Measurements from ENCODE around the gene SMPD4.
"Not testable (repeated sequence)": the region's sequence is repeated elsewhere in the genome, so short reads cannot be mapped to it uniquely, and the experiment has no call there.

Gene SMPD4

DNA sequence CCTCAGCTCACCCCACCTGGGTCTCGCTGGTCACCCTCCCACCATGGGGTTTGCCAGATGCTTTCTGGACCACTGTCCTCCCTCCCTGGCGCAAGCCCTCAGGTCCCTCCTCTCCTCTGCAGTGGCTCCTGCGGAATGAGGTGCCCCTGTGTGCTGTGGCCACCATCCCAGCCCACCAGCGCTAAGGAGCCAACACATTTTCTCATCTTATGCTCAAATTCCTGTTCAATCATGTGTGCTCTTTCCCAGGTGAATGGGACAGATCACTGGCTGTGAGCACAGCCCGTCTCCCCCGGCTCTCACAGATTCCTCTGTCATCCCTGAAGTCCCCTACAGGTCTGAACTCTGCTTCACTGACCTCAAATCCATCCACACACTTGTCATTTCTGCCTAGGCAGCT, 21.3 kb downstream of the SMPD4 start:
- no peak for DNase-seq (ENCODE audit: low read depth, low spot score)

DNA sequence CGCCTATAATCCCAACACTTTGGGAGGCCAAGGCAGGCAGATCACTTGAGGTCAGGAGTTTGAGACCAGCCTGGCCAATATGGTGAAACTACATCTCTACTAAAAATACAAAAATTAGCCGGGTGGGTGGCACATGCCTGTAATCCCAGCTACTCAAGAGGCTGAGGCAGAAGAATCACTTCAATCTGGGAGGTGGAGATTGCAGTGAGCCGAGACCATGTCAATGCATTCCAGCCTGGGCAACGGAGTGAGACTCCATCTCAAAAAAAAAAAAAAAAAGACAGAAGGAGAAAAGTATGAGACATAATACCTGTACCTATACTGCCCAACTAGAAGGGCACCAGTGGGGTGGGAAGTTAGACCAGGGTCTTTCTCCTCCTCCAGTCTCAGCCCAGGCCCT, 22.0 kb downstream of the SMPD4 start:
- DNase-seq (ENCODE audit: low read depth, low spot score); H3K27ac ChIP-seq: not testable (repeated sequence)

More for the DNA sequence above, 21.3 kb downstream of the SMPD4 start:
- H3K27ac ChIP-seq, result no peak overlapping the region

DNA sequence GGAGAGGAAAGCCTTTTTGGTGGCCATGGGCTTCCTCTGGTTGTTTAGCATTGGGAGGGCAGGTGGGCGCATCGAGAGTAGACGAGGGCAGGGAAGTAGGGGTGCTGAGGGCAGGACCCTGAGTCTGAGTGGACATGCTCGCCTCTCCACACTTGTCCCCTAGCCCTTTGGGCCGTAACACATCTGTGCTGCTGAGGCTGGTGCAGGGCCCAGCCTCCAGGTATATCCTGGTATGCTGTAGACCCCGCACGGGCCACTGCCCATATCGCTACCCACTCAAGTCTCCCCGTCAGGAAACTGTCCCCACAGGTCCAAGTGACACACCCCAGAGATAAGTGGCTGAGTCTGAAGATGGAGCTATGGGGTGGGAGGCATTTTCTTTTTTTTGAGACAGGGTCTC, 22.8 kb downstream of the SMPD4 start:
- no peak for DNase-seq (ENCODE audit: low read depth, low spot score)
- H3K27ac ChIP-seq, result no peak overlapping the region

DNA sequence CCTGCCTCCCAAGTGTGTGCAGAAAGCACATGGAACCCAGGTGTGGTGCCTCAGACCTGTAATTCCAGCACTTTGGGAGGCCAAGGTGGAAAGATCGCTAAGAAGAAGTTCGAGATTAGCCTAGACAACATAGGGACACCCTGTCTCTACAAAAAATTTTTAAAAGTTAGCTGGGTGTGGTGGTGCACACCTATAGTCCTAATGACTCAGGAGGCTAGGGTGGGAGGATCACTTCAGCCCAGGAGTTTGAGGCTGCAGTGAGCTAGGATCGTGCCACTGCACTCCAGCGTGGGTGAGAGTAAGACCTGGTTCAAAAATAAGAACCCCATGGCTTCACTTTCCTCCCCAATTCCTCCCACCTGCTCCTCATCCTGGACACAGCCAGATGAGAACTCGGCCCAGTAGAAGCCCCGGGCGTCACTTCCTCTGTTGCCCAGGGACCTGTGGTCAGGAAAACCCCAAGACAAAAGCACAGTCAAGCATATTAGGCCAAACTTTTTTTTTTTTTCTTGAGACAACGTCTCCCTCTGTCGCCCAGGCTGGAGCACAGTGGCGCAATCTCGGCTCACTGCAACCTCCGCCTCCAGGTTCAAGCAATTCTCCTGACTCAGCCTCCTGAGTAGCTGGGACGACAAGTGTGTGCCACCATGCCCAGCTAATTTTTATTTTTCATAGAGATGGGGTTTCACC, 23.4 kb downstream of the SMPD4 start:
- DNase-seq (ENCODE audit: low read depth, low spot score); H3K27ac ChIP-seq: not testable (repeated sequence)

DNA sequence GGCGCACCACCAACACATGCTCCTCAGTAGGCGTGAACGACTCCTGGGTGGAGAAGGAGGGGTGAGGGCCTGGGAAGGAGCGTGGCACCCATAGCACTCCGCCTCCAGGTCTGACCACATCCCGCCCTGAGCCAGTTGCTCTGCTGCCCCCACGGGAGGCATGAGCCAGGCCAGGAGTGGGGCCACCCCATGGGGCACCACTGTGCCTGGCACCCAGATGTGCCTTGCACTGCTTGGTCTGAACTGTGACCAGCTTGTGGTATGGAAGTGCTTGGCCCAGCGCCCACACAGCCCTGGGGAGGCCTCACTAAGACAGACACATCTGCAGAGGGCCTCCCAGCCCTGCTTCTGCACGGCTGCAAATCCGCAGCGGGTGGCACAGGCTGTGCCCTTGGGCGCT, 24.0 kb downstream of the SMPD4 start:
- not testable (repeated sequence) for H3K27ac ChIP-seq; DNase-seq (ENCODE audit: low read depth, low spot score)

DNA sequence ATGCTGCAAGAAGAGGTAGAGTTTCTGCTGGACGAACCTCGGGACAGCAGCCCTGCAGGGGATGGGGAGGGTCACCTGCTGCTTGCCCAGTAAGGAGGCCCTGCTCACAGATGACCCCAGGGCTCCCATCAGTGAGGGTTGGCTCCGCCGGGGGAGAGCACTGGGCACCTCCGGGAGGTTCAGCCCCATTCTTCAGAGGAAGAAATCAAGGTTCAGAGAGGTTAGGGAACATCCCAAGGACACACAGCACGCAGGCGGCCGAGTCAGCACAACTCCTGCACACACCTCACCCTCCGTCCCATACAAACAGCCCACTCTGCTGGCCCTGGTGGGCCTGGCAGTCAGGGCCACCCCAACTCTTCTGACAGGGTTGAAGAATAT, 24.8 kb downstream of the SMPD4 start:
- H3K27ac ChIP-seq, result no peak overlapping the region
- DNase-seq (ENCODE audit: low read depth, low spot score), result no peak

DNA sequence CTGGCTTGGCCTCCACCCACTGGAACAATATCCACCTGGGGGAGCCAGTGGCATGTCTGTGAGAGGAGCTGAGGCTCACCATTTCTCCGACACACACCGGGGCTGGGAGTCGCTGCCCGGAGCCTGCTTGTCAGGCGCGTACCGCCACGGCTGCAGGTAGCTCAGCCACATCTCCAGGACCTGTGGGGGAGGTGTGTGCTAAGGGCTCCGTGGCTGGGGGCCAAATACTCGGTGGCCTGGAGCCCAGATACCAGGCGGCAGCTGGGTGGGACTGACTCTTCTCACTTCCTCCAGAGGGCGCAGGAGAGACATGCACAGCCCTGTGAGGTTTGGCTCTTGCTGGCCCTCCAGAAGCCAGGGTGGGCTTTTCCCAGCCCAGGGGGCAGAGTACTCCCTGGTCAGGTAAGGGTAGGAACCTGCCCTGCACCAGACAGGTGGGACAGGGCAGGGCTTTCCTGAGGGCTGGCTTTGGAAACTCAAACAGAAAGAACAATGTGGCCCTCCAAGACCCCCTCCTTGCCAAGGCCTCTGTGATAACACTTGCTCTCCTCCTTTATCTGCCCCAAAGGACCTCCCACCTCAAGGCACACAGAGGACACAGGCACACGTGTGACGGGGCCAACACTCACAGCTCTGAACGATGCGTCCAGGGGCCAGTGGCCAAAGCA, 25.3 kb downstream of the SMPD4 start:
- H3K27ac ChIP-seq; DNase-seq (ENCODE audit: low read depth, low spot score): not testable (repeated sequence)

DNA sequence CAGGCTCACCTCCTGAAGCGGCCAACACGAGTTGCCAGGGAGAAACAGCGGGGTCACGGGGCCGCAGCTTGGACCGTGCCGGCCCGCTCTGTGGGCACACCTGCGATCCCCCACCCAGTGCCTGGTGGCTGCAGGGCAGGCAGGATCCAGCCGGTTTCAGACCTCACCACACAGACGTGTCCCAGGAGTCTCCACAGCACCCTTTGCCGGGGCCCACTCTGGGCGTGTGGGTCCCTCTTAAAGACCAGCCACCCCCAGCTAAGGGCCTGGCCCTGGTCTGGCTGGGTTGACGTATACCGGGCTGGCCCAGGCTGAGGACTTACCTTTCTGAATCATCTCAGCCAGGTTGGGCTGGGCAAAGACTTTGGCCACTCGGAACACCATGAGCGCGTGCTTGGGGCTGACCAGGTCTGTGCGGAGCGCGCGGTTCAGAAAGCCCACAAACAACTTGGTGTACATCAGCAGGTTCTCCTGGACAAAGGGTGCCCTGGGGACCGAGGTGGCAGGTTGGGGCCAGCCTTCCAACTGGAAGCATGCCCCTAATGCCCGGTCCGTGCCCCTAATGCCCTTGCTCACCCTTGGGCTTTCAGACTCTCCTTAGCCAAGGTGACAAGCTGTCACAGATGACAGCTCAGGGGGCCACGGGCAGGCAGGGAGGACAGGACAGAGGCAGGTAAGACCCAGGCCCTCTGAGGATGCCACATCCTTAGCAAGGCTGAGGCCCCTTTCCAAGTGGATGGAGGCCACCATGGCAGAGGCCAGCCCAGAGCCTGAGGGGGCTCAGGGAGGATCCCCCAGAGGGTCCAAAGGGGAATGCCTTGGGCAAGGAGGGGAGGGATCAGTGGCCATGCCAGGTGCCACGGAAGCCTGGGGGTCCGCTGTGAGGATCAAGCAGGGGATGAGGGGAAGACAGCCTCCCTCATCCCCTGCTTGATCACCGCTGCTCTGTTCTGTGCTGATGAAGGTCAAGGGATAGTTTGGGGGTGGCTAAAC, 26.3 kb downstream of the SMPD4 start:
- H3K27ac ChIP-seq, result no peak overlapping the region
- no peak for DNase-seq (ENCODE audit: low read depth, low spot score)

DNA sequence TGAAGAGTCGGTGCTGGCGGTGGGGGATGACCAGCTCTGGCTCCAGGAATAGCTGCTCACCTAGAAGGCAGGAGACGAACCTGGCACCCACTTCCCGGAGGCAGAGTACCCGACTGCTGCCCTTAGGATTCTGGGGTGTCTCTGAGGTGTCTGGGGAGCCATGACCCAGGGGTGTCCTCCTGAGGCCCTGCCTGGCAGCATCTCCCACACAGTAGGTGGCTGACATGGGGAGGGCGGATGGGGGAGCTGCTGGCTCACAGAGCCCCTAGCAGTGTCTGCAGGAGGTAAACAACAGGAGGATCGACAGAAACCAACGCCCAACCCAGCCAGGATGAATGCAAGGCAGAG, 27.0 kb downstream of the SMPD4 start:
- not testable (repeated sequence) for DNase-seq (ENCODE audit: low read depth, low spot score); H3K27ac ChIP-seq

DNA sequence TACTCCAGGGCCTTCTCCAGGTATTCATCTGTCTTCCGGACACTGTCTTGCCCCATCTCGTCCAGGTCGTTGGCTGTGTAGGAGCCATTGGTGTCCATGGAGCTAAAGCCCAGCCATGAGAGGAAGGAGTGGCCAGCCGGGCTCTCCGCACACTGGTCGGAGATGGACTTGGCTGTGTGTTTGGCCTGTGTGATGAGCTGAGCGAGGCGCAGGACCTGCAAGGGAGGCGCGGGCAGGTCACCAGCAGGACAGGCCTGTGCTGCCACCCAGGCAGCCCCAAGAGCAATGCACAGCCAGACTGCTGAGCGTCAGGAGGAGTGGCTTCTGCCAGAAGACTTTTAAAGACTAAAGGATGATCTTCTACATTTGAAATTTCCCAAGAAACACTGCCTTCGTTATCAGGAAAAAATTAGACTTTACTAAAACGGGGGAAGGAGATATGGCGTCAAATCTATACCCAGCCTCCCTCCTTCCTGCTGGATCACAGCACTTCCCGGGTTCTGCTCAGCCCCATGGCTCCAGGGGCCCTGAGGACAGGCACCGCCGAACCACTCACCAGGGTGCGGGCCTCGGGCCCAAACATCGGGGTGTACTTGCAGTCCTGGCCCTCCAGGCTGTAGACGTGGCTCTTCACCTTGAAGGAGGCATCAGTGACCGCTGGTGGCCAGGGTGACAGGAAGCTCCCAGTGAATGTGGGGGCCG, 27.5 kb downstream of the SMPD4 start:
- H3K27ac ChIP-seq; DNase-seq (ENCODE audit: low read depth, low spot score): not testable (repeated sequence)

DNA sequence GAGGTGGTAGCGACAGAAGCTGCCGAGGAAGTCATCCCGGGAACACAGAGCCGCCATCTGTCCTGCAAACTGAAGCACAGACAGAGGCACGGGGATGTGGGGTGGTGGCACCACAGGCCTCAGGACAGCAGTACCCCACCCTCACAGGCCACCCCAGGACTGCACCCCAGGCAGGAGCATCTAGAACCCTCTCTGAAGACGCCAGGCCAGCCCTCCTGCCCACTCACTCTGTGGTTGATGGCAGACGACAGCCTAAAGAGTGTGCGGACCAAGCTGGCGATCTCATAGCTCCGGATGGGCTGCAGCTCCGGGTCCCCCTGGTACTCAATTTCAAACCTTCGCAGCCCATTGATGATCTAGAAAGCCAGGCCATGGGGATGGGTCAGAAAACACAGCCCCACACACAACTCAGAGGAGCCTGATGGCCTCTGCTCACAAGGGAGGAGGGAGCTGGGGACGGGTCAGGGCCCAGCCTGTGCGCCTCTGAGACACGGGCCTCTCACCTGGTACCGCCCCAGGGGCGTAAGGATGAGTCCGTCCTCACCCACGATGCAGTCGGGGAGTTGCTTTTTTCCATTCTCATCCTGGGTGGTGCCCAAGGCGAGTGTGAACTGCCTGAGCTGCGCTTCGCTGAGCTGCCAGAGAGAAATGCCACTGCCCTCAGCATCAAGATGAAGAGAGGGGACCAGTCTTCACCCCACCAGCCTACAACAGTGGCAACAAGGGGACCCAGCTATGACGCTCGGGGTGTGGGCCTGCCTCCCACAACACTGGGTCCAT, 28.4 kb downstream of the SMPD4 start:
- no peak for DNase-seq (ENCODE audit: low read depth, low spot score)
- H3K27ac ChIP-seq, result no peak overlapping the region

DNA sequence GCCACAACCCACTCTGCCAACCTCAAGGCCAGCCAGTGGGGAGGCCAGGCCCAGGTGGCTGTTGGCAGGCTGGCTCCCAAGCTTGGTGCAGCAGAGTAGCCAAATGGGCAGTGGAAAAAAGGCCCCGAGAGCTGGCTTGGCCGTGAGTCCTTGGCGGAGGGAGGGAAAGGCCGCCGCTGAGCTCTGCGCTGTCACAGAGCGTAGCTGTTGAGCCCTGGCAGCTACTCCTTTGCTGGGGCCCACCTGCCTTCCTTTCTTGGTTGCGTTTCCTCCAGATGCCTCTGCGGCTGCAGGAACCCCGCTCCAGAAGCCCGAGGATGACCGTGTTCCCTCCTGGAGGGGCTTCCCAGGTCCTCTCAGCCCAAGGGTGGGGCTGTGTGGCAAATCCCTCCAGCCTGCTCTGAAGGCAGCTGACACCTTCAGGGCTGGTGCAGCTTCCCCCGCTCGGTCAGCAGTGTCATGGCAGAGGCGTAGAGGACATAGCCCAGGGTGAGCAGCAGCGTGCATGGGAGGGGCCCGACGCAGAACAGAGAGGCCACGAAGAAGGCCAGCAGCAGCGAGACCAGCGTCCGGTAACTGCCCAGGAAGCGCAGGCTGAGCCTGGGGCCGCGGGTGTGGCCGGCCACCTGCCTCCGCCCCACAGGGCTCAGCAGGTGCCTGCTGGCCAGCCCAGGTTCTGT, 29.1 kb downstream of the SMPD4 start:
- not testable (repeated sequence) for DNase-seq (ENCODE audit: low read depth, low spot score)

DNA sequence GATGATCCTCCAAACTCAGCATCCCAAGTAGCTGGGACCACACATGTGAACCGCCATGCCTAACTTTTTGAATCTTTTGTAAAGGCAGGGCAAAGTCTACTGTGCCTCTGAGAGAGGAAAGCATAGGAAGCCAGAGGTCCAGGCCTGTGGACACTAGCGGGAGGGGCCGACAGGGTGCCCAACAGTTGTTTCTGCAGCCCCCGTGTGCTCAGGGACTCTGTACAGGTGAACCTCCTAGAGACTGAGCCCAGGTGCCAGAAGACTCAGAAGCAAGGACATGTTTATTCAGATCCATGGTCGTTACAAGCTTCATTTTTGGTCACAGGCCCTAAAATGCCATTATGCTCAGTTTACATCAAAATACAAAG, 30.3 kb downstream of the SMPD4 start:
- H3K27ac ChIP-seq; DNase-seq (ENCODE audit: low read depth, low spot score): not testable (repeated sequence)

More for the DNA sequence above, 29.1 kb downstream of the SMPD4 start:
- H3K27ac ChIP-seq, result not testable (repeated sequence)

DNA sequence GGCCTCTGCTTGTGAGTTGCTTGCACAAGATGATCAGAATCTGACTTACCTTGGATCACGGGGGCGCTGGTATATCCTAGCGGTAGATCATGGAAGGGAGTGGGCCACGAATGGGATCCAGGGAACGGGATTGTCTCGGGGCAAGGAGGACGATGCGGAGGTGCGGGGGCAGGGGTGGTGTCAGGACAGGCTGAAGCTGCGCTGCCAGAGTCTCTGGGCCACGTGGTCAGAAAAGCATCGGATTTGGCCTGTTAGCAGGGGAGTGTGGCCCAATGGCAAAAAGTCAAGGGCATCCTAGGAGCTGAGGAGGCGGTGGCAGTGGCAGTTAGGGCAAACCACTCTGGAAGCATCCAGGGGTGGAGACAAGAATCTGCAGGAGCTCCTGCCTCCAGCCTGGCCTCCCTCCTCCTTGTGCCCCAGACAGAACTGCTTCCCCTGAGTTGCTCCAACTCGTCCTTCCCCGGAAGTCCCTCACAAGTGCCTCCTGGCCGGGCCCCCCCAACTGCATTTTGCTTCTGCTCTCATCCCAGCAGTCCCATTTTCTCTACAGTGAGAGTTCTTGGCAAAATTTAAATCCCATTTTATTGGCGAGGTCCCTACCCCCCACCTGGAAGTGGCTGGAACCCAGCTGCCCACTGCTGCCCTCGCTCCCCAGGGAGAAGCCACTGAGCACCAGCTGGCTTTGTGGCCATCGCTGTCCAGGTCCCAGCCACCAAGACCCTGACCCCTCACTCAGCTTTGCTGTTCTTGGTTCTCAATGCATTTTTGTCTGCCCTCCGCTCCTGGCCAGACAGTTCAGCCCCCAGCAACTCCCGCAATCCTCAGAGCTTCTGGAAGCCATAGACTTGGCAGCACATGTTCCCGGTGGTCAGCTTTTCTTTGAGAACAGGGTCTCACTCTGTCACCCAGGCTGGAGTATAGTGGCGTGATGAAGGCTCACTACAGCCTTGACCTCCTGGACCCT, 30.9 kb downstream of the SMPD4 start:
- H3K27ac ChIP-seq, result no peak overlapping the region

DNA sequence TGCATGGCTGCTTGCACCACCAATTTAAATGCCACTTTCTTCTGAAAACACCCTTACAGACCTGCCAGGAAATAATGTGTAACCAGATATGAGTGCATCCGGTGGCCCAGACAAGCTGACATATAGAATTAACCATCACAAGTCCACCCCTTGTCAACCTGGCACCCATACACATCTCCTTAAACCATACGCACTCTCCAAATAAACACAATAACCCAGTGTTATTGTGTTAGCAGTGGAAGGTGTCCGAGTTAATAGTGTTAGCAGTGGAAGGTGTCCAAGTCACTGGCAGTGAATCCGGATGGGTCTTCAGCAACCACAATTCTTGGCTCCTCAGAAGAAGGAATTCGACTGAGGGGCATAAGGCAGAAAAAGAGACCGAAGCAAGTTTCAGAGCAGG, 32.9 kb downstream of the SMPD4 start:
- DNase-seq (ENCODE audit: low read depth, low spot score); H3K27ac ChIP-seq: not testable (repeated sequence)

More for the DNA sequence above, 30.9 kb downstream of the SMPD4 start:
- DNase-seq (ENCODE audit: low read depth, low spot score), result no peak

DNA sequence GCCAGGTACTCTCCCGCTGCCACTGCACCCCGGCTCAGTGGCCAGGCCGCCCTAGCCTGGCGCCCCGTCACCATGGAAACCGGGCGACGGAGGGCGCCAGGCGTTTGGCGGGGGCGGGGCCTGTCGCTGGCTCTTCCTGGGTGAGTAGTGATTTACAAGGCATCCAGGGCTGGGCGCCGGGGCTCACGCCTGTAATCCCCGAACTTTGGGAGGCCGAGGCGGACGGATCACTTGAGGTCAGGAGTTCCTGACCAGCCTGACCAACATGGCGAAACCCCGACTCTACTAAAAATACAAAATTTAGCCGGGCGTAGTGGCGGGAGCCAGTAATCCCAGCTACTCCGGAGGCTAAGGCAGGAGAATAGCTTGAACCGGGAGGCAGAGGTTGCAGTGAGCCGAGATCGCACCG, 36.4 kb downstream of the SMPD4 start, which contains the start of gene CCDC74B:
Gene CCDC74B (minus strand): TSS at position 107 of the 409 bp plus-strand sequence. CDS start 116 bp downstream, outside the sequence.
- DNase-seq (ENCODE audit: low read depth, low spot score); H3K27ac ChIP-seq: not testable (repeated sequence)

DNA sequence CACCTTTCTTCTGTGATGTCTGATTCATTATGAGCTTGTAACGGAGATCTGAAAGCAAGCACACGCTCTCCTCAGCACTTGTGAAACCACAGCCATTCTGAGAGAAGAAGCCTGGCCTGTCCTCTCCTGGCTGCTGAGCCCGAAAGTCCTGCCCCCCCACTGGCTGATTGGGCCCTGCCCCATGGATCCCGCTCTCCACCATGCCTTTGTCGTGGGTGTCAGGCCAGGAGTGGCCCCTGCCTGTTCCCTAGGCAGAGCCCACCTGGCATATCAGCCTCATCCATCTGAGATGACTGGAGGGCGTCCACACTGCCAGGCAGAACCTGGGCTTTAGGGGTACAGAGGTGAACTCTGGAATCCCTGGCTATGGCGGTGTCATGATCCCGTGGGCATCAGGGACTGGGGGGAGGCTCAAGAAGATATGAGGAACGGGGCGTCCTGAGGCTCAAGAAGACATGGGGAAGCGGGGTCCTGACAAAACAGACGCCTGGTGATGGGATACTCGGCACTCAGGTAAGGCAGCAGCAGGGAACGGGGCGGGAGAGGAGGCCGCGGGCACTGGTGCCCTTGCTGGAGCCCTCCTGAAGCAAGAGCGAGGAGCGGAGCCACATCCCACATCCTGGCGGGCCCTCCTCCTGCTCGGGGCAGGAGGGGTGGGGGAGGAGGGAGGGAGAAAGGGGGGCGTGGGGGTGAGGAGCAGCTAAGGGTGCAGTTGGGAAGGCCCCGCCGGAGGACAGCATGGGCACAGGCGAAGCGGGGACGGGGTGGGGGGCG, 37.9 kb downstream of the SMPD4 start:
- not testable (repeated sequence) for DNase-seq (ENCODE audit: low read depth, low spot score); H3K27ac ChIP-seq
